ENCODE data around the gene PRKN. TPM values are rescaled to one million over a fixed set of nuclear protein-coding genes. Genes with fewer than 3 reads are reported as not detected.
A peak's percentile ranks its signal among the peaks of the same experiment; 100 is the strongest.

Gene PRKN
- total RNA-seq, 1 donor from 2014 or later, result 0.79 TPM

DNA sequence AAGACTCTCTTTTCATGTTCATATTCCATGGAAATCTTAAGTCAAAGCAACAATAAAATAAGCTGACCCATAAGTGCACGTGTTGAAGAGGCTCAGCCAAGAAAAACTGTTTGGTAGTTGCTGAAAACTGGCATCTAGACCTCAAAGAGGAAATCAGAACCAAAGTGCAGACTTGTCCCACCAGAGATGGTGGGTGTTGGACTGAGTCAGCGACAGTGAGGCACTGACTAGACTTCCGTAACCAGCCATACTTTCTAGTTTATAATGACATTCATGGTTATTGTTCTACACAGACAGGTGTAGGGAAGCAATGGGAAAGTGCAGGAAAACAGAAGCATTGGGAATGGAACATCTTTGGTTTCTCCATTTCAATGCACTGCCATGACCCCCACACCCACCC lies 1278.0 kb downstream of the PRKN start:
- no peak for FAIRE-seq
- H3K36me3 ChIP-seq (ENCODE audit: control insufficient read depth, insufficient read depth, low read length), result no peaks in the 10 kb centered on the region
- no peak overlapping the region for H3K4me3 ChIP-seq (ENCODE audit: low read depth, low read length)
- no peak for DNase-seq (ENCODE audit: low read depth)
- TF ChIP-seq, protein P1, sequence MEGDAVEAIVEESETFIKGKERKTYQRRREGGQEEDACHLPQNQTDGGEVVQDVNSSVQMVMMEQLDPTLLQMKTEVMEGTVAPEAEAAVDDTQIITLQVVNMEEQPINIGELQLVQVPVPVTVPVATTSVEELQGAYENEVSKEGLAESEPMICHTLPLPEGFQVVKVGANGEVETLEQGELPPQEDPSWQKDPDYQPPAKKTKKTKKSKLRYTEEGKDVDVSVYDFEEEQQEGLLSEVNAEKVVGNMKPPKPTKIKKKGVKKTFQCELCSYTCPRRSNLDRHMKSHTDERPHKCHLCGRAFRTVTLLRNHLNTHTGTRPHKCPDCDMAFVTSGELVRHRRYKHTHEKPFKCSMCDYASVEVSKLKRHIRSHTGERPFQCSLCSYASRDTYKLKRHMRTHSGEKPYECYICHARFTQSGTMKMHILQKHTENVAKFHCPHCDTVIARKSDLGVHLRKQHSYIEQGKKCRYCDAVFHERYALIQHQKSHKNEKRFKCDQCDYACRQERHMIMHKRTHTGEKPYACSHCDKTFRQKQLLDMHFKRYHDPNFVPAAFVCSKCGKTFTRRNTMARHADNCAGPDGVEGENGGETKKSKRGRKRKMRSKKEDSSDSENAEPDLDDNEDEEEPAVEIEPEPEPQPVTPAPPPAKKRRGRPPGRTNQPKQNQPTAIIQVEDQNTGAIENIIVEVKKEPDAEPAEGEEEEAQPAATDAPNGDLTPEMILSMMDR (IDR thresholded peaks at IDR 0.05; ENCODE audit: insufficient read depth, low read length, severe bottlenecking), result no peak
- H3K27me3 ChIP-seq (ENCODE audit: control insufficient read depth, insufficient read depth, low read length), result peaks cover 2% of the 10 kb centered on the region

DNA sequence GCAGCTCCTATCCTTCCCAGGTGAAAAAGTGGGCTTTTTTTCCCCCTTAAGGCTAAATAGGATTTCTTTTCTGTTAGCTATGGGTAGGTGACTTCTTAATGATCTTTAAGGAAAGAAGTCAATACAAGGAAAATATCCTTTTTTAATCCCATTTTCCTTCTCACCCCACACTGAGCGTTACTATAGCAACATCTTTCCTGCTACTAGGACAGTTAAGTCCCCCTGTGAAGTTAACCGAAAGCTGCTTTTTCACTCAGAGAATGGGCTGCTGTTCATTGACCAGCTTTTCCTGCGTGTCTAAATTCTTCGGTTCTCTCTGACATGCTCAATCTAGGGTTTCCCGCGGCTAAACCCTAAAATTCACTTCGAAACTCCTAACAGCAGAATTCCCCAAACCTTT lies 1280.6 kb downstream of the PRKN start:
- Histone ChIP-seq H3K27me3 (ENCODE audit: control insufficient read depth, insufficient read depth, low read length) (peaks cover 2% of the 10 kb centered on the region), H3K4me3 (ENCODE audit: low read depth, low read length) (no peak overlapping the region), H3K36me3 (ENCODE audit: control insufficient read depth, insufficient read depth, low read length) (no peaks in the 10 kb centered on the region)
- TF ChIP-seq, protein P1 (IDR thresholded peaks at IDR 0.05; ENCODE audit: insufficient read depth, low read length, severe bottlenecking), result no peak
- DNase-seq (ENCODE audit: low read depth) (no peak), FAIRE-seq (no peak)

DNA sequence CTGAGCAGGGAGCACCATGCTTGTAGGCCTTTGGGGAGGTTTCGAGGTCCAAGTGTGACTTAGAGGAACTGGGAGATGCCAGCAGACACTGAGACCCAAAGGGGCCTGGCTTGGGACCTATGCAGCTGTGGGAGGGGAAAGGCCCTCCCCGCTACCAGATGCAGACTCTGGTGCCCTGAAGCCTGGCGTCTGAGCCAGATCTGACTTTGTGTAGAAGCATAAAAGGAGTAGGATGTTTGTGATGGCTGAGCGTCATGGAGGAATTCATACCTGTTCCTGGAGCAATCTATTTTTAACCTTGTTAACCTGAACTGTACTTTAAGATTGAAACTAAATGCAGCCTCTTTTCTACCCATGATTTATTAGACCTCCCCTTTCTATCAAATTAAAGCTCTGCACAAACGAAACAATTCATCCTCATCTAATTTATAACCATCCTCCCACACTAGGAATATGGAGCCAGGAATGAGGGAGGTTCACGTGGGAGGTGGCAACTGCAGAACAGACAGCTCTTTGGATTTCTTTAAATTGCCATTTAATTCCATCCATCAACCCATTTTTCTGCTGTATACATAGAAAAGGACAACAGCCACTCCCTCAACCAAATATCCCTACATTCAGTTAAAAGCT lies 1281.2 kb downstream of the PRKN start:
- no peak for FAIRE-seq
- no peak for DNase-seq (ENCODE audit: low read depth)
- Histone ChIP-seq H3K4me3 (ENCODE audit: low read depth, low read length) (no peak overlapping the region), H3K27me3 (ENCODE audit: control insufficient read depth, insufficient read depth, low read length) (peaks cover 2% of the 10 kb centered on the region), H3K36me3 (ENCODE audit: control insufficient read depth, insufficient read depth, low read length) (no peaks in the 10 kb centered on the region)
- TF ChIP-seq, protein P1 (IDR thresholded peaks at IDR 0.05; ENCODE audit: insufficient read depth, low read length, severe bottlenecking), result no peak

DNA sequence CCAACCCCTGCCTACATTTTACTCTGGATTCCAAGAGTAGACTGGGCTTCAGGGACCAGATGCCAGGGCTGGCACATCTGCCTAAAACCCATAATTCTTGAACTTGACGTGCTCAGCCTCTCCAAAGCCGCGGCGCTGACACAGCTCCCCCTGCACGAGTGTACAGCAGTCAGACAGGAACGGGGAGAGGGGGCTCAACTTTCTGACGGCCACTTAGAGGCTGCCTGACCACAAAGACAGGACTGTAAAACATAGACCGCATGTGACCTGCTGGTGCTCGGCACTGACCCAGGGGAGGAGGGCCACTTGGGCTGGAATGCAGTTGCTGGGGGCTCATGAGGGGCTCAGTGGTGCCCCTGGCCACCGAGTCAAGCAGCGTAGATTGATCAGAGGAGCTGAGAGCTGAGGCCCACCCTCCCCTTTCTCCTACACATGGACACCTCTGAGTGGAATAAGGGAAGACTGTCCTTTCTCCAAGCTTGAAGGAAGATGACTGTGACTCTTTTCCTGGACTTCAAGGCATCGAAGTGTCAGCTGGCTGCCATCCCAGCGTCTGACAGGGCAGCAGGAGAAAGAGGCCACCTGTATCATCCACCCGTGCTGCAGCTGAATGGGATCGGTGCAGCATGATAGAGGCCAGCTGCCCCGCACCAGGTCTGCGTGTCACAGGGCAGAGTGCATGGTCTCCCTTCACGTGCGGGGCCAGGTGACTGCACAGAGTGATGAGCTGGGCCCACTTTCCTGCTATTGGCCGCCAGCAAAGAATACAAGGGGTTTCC lies 1282.4 kb downstream of the PRKN start:
- DNase-seq (ENCODE audit: low read depth), result no peak
- H3K4me3 ChIP-seq (ENCODE audit: low read depth, low read length), result no peak overlapping the region
- TF ChIP-seq, protein P1 (IDR thresholded peaks at IDR 0.05; ENCODE audit: insufficient read depth, low read length, severe bottlenecking), result no peak
- peaks cover 2% of the 10 kb centered on the region for H3K27me3 ChIP-seq (ENCODE audit: control insufficient read depth, insufficient read depth, low read length)
- peak; percentile 7 for FAIRE-seq
- H3K36me3 ChIP-seq (ENCODE audit: control insufficient read depth, insufficient read depth, low read length), result no peaks in the 10 kb centered on the region

DNA sequence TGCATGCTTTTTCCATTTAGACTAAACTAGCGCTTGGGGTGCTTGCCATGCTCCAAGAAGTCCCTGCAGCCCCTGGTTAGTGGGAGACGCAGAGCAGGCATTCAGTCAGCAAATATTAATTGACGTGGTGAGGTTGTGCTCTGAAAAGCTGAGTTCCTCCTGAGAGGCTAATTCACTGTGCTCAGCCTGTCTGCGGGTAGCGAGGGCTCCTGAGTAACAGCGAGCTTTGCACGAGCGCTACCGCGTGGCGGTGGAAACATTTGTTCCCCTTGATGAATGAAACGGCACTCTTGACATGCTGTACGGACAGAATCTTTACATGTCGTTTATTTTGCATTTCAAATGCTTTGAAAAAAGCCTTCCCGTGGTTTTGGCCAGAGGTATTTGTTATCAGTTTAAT lies 1283.1 kb downstream of the PRKN start:
- H3K4me3 ChIP-seq (ENCODE audit: low read depth, low read length), result no peak overlapping the region
- DNase-seq (ENCODE audit: low read depth) (peak; percentile 30), FAIRE-seq (no peak)
- H3K36me3 ChIP-seq (ENCODE audit: control insufficient read depth, insufficient read depth, low read length), result no peaks in the 10 kb centered on the region
- H3K27me3 ChIP-seq (ENCODE audit: control insufficient read depth, insufficient read depth, low read length), result peaks cover 2% of the 10 kb centered on the region
- TF ChIP-seq, protein P1 (IDR thresholded peaks at IDR 0.05; ENCODE audit: insufficient read depth, low read length, severe bottlenecking), result peak; percentile 34

Data from bronchial epithelial cell (primary cell).